HepG2 (cell line): ENCODE measurements around the gene DNPEP. TPM values are rescaled to one million over a fixed set of nuclear protein-coding genes. Genes with fewer than 3 reads are reported as not detected.

Experiments
- ATAC-seq: fragments of 200-7000 bp; cut with Tn5 transposase; 3 replicates; pipeline ENCODE4 v1.9.1; 2020; ENCODE audit warnings: mild to moderate bottlenecking, moderate library complexity
- BruUV-seq: library from RNA; stranded (reverse); fragments of 400-500 nt; replicated peaks from 2 replicates; lab custom pipeline; 2021; lab: Mats Ljungman, UMichigan
- CTCF ChIA-PET: fragments of 300-600 bp; formaldehyde crosslinking; extraction: SDS; loops from one replicate; lab custom pipeline; 2021; ENCODE audit warnings: low total read pairs, inconsistent platforms, low intra/inter-chr PET ratio; lab: Yijun Ruan, JAX
- POLR2A ChIA-PET: fragments of 350-600 bp; sonication (Branson Sonifier 250); formaldehyde crosslinking; loops from one replicate; lab custom pipeline; 2020; ENCODE audit warnings: antibody characterized with exemption, inconsistent platforms; lab: Yijun Ruan, JAX
- DNase-seq: peaks from one replicate; pipeline ENCODE4 v3.0.0-alpha.2; 2015; ENCODE audit warnings: low spot score
- FAIRE-seq: peaks from 3 replicates; lab custom pipeline; 2011; peaks lifted over from hg19 to GRCh38; lab: Jason Lieb, UNC
- H2AFZ ChIP-seq: one replicate; pipeline ENCODE4 v1.6.1; 2011; ENCODE audit warnings: low read length, inconsistent platforms
- H3K27ac ChIP-seq: fragments of 300-600 bp; 3 replicates; pipeline ENCODE4 v1.8.0; 2011; ENCODE audit warnings: mixed run types, mild to moderate bottlenecking, mixed read lengths, low read length, inconsistent platforms; ENCODE audit not compliant: insufficient read depth; ENCODE audit errors: extremely low read length
- H3K27me3 ChIP-seq, 2 experiments: fragments of 200-600 bp in 1 of 2; 2 replicates in 1 of 2; 3 replicates in 1 of 2; pipeline versions ENCODE4 v1.6.0 to v1.8.0; 2011; ENCODE audit warnings: low read length in 2 of 2, mild to moderate bottlenecking in 2 of 2, moderate library complexity in 2 of 2, inconsistent platforms in 1 of 2; ENCODE audit not compliant: insufficient read depth in 2 of 2, control insufficient read depth in 1 of 2
- H3K36me3 ChIP-seq, 2 experiments: fragments of 200-600 bp in 1 of 2; replicated peaks in 1 of 2; 2 replicates in 1 of 2; 3 replicates in 1 of 2; pipeline versions ENCODE4 v1.5.1 to v1.8.0; 2011; ENCODE audit warnings: low read length in 2 of 2, inconsistent platforms in 1 of 2; ENCODE audit not compliant: insufficient read depth in 2 of 2, control insufficient read depth in 1 of 2
- H3K4me1 ChIP-seq: 2 replicates; pipeline ENCODE4 v1.5.1; 2012; ENCODE audit warnings: low read length, inconsistent platforms; ENCODE audit not compliant: insufficient read depth
- H3K4me2 ChIP-seq: 2 replicates; pipeline ENCODE4 v1.6.0; 2011; ENCODE audit warnings: low read depth, low read length, inconsistent platforms
- H3K4me3 ChIP-seq, 3 experiments: fragments of 200-600 bp in 1 of 3; sonication (generic), shearing (Covaris generic) in 1 of 3; replicated peaks in 1 of 3; 2 replicates each; pipeline ENCODE4 v1.5.1; 2011 to 2016; ENCODE audit warnings: low read length in 3 of 3, inconsistent platforms in 2 of 3, low read depth in 2 of 3, mild to moderate bottlenecking in 2 of 3, control low read depth in 1 of 3, mixed read lengths in 1 of 3; ENCODE audit not compliant: insufficient read depth in 1 of 3
- H3K79me2 ChIP-seq: one replicate; pipeline ENCODE4 v1.6.1; 2011; ENCODE audit warnings: low read length, inconsistent platforms; ENCODE audit not compliant: insufficient read depth
- H3K9ac ChIP-seq: 2 replicates; pipeline ENCODE4 v1.6.0; 2011; ENCODE audit warnings: mild to moderate bottlenecking, low read depth, low read length, inconsistent platforms; ENCODE audit not compliant: insufficient read depth
- H3K9me3 ChIP-seq: 2 replicates; pipeline ENCODE4 v1.5.1; 2012; ENCODE audit warnings: mild to moderate bottlenecking, low read length
- H4K20me1 ChIP-seq: 2 replicates; pipeline ENCODE4 v1.6.0; 2011; ENCODE audit warnings: inconsistent platforms, mild to moderate bottlenecking, low read length, moderate library complexity; ENCODE audit not compliant: insufficient read depth
- ARID2 ChIP-seq: sonication (generic); formaldehyde crosslinking; IDR thresholded peaks from 2 replicates; pipeline ENCODE4 v1.8.1; 2022; ENCODE audit warnings: mild to moderate bottlenecking, missing genetic modification reagents, borderline replicate concordance
- HDAC6 ChIP-seq: fragments of 200-600 bp; sonication (generic); IDR thresholded peaks from 2 replicates; pipeline ENCODE4 v1.7.0; 2017; ENCODE audit warnings: mild to moderate bottlenecking, antibody characterized with exemption, low read length, low read depth
- ISL2 ChIP-seq: sonication (generic); formaldehyde crosslinking; IDR thresholded peaks from 2 replicates; pipeline ENCODE4 v1.5.0; 2020; ENCODE audit warnings: missing genetic modification reagents
- MTF2 ChIP-seq: sonication (generic); formaldehyde crosslinking; IDR thresholded peaks from 2 replicates; pipeline ENCODE4 v1.5.0; 2020; ENCODE audit warnings: missing genetic modification reagents, borderline replicate concordance
- PAX8 ChIP-seq: sonication (generic); formaldehyde crosslinking; IDR thresholded peaks from 2 replicates; pipeline ENCODE4 v1.8.0; 2022; ENCODE audit warnings: mild to moderate bottlenecking, missing genetic modification reagents, borderline replicate concordance
- WGBS: methylation state at CpG from one replicate; pipeline ENCODE4 v1.1.6; 2017; ENCODE audit warnings: low lambda C conversion rate; 5-methylcytosine and 5-hydroxymethylcytosine counted together
- in situ Hi-C: cut with HindIII; loops from 2 replicates; pipeline ENCODE4 v1.10.0; 2017; ENCODE audit warnings: low pct_unique_long_range_greater_than_20kb; ENCODE audit not compliant: extremely low pct_ligation_motif_present
- intact Hi-C: fragments of 100-400 bp; cut with micrococcal nuclease; formaldehyde crosslinking; loops from one replicate; pipeline ENCODE4 v1.10.0; 2022; ENCODE audit not compliant: unreplicated experiment
- polyA plus RNA-seq, 8 experiments: library from polyadenylated mRNA; depleted of rRNA in 3 of 8; stranded (reverse) in 7 of 8; unstranded in 1 of 8; fragments of >200 nt; fragmentation: Illumina TruSeq in 4 of 8; extraction: Trizol in 4 of 8; gene quantifications; 2 replicates each; pipeline versions ENCODE4 v1.2.1 to v1.2.3, GENCODE V29; 2011 to 2016; ENCODE audit warnings: low read depth in 4 of 8, missing spikeins in 1 of 8, mixed read lengths in 1 of 8; ENCODE audit not compliant: insufficient read depth in 1 of 8
- total RNA-seq, 5 experiments: library from RNA; depleted of rRNA; stranded (reverse); fragments of >200 nt; fragmentation: Illumina TruSeq; extraction: Trizol; gene quantifications; 2 replicates each; pipeline ENCODE4 v1.2.3, GENCODE V29; 2016; ENCODE audit warnings: low read depth in 1 of 5
- TF ChIP-seq, protein P1 (sequence below): sonication (generic); formaldehyde crosslinking; IDR thresholded peaks from 2 replicates; pipeline ENCODE4 v1.4.0; 2020; ENCODE audit warnings: missing genetic modification reagents

DNPEP gene
- total and polyA plus RNA-seq, 2 of the 13 experiments (the other 11 are each of a cell fraction or from before 2014, with no cell fraction given) = 104 to 109 TPM

DNA sequence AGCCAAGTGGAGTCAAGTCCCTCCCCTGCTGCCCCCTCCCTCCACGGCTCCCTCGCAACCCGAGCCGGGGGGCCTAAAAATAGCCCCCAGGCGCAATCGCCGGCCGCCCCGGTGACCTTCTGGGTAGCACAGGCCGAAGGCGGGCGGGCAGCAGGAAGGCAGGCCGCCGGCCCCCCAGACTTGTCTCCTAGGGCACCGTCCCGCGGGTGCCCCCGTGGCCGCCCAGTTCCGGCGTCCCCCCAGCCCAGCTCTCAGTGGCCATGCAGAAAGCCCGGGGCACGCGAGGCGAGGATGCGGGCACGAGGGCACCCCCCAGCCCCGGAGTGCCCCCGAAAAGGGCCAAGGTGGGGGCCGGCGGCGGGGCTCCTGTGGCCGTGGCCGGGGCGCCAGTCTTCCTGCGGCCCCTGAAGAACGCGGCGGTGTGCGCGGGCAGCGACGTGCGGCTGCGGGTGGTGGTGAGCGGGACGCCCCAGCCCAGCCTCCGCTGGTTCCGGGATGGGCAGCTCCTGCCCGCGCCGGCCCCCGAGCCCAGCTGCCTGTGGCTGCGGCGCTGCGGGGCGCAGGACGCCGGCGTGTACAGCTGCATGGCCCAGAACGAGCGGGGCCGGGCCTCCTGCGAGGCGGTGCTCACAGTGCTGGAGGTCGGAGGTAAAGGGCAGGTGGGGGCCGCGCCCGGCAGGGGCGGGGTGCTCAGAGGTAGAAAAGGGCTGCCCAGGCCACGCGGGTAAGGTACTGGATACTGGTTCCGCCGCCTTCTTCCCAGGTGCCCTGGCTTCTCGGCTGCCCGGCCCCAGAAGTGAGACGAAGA lies 47.2 kb upstream of the DNPEP start, which contains the start of gene SPEG:
Gene SPEG (plus strand): TSS at position 126 of the 808 bp plus-strand sequence. CDS start 135 bp downstream, at position 261.
- DNase-seq (no peak), ATAC-seq (peak; percentile 19), FAIRE-seq (no peak)
- no TSS peak for BruUV-seq
- Histone ChIP-seq H3K79me2 (no peaks in the 10 kb centered on the region), H3K9ac (no peak within 1 kb of the TSS), H2AFZ (no peak within 1 kb of the TSS), H3K4me2 (no peak within 1 kb of the TSS), H3K27ac (no peak within 1 kb of the TSS), H3K9me3 (no peaks in the 10 kb centered on the region), H3K27me3 (peaks cover 17 to 77% of the 10 kb centered on the region in 2 experiments), H3K4me3 (no peak within 1 kb of the TSS), H4K20me1 (no peaks in the 10 kb centered on the region; the same call in 1 of the 2 replicates), H3K36me3 (no peaks in the 10 kb centered on the region), H3K4me1 (no peaks in the 10 kb centered on the region)
- intact Hi-C loops = no loop called here
- in situ Hi-C loops = no loop called here
- POLR2A ChIA-PET = no interaction called here
- CTCF ChIA-PET = no interaction called here
- 49% methylated on average over 29 of the region's 77 CpGs for WGBS
- TF ChIP-seq ISL2 (CRISPR knock-in tag) (no peak), ARID2 (no peak), PAX8 (no peak), MTF2 (CRISPR knock-in tag) (0 out of 2 replicates have a peak, but pooled peaks have one; percentile 7), HDAC6 (no peak)
- TF ChIP-seq, protein P1, sequence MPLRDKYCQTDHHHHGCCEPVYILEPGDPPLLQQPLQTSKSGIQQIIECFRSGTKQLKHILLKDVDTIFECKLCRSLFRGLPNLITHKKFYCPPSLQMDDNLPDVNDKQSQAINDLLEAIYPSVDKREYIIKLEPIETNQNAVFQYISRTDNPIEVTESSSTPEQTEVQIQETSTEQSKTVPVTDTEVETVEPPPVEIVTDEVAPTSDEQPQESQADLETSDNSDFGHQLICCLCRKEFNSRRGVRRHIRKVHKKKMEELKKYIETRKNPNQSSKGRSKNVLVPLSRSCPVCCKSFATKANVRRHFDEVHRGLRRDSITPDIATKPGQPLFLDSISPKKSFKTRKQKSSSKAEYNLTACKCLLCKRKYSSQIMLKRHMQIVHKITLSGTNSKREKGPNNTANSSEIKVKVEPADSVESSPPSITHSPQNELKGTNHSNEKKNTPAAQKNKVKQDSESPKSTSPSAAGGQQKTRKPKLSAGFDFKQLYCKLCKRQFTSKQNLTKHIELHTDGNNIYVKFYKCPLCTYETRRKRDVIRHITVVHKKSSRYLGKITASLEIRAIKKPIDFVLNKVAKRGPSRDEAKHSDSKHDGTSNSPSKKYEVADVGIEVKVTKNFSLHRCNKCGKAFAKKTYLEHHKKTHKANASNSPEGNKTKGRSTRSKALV (CRISPR knock-in tag) = no peak
